GM06990 (cell line): ENCODE data around the gene ORM2.

Experiments used
- DNase-seq: peaks from one replicate; pipeline ENCODE4 v3.0.0-alpha.2; 2011; ENCODE audit not compliant: insufficient read length; ENCODE audit errors: extremely low read depth
- H3K27me3 ChIP-seq: replicated peaks from 2 replicates; pipeline ENCODE4 v1.6.0; 2011; ENCODE audit warnings: low read length; ENCODE audit not compliant: control insufficient read depth, insufficient read depth
- H3K36me3 ChIP-seq: 2 replicates; pipeline ENCODE4 v1.5.1; 2011; ENCODE audit warnings: low read length; ENCODE audit not compliant: control insufficient read depth, insufficient read depth
- H3K4me3 ChIP-seq: replicated peaks from 2 replicates; pipeline ENCODE4 v1.5.1; 2011; ENCODE audit warnings: low read depth, mild to moderate bottlenecking, control low read depth, low read length
- CTCF ChIP-seq: IDR thresholded peaks from 2 replicates; pipeline ENCODE4 v1.5.1; 2011; ENCODE audit warnings: low read length, control low read depth, mild to moderate bottlenecking, inconsistent platforms; ENCODE audit not compliant: insufficient read depth, poor library complexity, severe bottlenecking

The ORM2 gene

GRCh38 chr9:114303977-114304376 lies 25.7 kb upstream of the ORM2 start:
- no peak for DNase-seq
- no peak for TF ChIP-seq CTCF
- Histone ChIP-seq H3K4me3 (no peak overlapping the region), H3K36me3 (no peaks in the 10 kb centered on the region), H3K27me3 (no peaks in the 10 kb centered on the region; the same call in none of the 2 replicates)

- H3K36me3 ChIP-seq = no peaks in the 10 kb centered on the region
- TF ChIP-seq CTCF = no peak
- H3K27me3 ChIP-seq = no peaks in the 10 kb centered on the region; the same call in none of the 2 replicates
- no peak for DNase-seq
- H3K4me3 ChIP-seq = no peak overlapping the region
These were observed 25.1 kb upstream of the ORM2 start for GRCh38 chr9:114304416-114305188.

GRCh38 chr9:114307899-114308267 lies 21.8 kb upstream of the ORM2 start:
- DNase-seq = no peak
- TF ChIP-seq CTCF = no peak
- Histone ChIP-seq H3K27me3 (no peaks in the 10 kb centered on the region; the same call in 1 of the 2 replicates), H3K36me3 (no peaks in the 10 kb centered on the region), H3K4me3 (no peak overlapping the region)

- Histone ChIP-seq H3K27me3 (no peaks in the 10 kb centered on the region; the same call in 1 of the 2 replicates), H3K4me3 (no peak overlapping the region), H3K36me3 (no peaks in the 10 kb centered on the region)
- no peak for TF ChIP-seq CTCF
- DNase-seq = no peak
These were observed 21.2 kb upstream of the ORM2 start for GRCh38 chr9:114308361-114308950.

GRCh38 chr9:114309096-114309495 lies 20.6 kb upstream of the ORM2 start:
- DNase-seq = no peak
- Histone ChIP-seq H3K36me3 (no peaks in the 10 kb centered on the region), H3K4me3 (no peak overlapping the region), H3K27me3 (no peaks in the 10 kb centered on the region; the same call in 1 of the 2 replicates)
- no peak for TF ChIP-seq CTCF
